Measurements from ENCODE around the gene EIF3A. TPM values are rescaled to one million over a fixed set of nuclear protein-coding genes. Genes with fewer than 3 reads are reported as not detected.
A peak's percentile ranks its signal among the peaks of the same experiment; 100 is the strongest.

EIF3A gene
- polyA plus RNA-seq, 3 donors = 18.8 to 49.1 (median 24.2) TPM

- Histone ChIP-seq H3K4me3 (replicated peaks in 1 of 3; ENCODE audit: low read depth in 2 of 3, low read length in 3 of 3) (no peak overlapping the region), H3K4me1 (ENCODE audit: control insufficient read depth in 1 of 2, insufficient read depth in 2 of 2, low read length in 2 of 2) (no peaks in the 10 kb centered on the region), H4K20me1 (ENCODE audit: insufficient read depth, low read length) (peaks cover 99% of the 10 kb centered on the region), H3K79me2 (ENCODE audit: insufficient read depth, low read length) (peaks cover 100% of the 10 kb centered on the region), H3K27ac (ENCODE audit: low read depth in 1 of 2, low read length in 2 of 2) (peak overlapping the region in 1 of 2 donors; percentile 28), H3K9me3 (replicated peaks in 1 of 2; ENCODE audit: control insufficient read depth in 1 of 2, insufficient read depth in 1 of 2, low read length in 2 of 2) (no peaks in the 10 kb centered on the region), H3K27me3 (ENCODE audit: control insufficient read depth in 2 of 2, insufficient read depth in 2 of 2, low read length in 2 of 2) (no peaks in the 10 kb centered on the region), H3K4me2 (replicated peaks; ENCODE audit: extremely low read depth, low read length, poor library complexity, severe bottlenecking) (no peak overlapping the region), H2AFZ (ENCODE audit: insufficient read depth, low read depth, low read length, poor library complexity, severe bottlenecking) (no peak overlapping the region), H3K36me3 (replicated peaks in 1 of 2; ENCODE audit: control insufficient read depth in 1 of 2, insufficient read depth in 2 of 2, low read length in 2 of 2) (peaks cover 98 to 100% of the 10 kb centered on the region in 2 donors), H3K9ac (ENCODE audit: insufficient read depth, low read length, poor library complexity, severe bottlenecking) (no peak overlapping the region)
- Mint-ChIP-seq H3K4me3 (no peak overlapping the region), H3K4me1 (peaks cover 4% of the 10 kb centered on the region), H3K27me3 (ENCODE audit: low read depth in 3 of 3) (no peaks in the 10 kb centered on the region), H3K36me3 (peaks cover 89 to 100% of the 10 kb centered on the region in 2 donors), H3K27ac (peak overlapping the region in 3 of 7 donors; percentile 15 to 77 (median 18)), H3K9me3 (no peaks in the 10 kb centered on the region)
- TF ChIP-seq CTCF (IDR thresholded peaks at IDR 0.05) = no peak
- no CpG with 5 or more reads among the region's 1 CpG for WGBS (ENCODE audit: insufficient coverage)
- intact Hi-C loops (cut with micrococcal nuclease) = no loop called here
- no peak for DNase-seq
These were observed 19.3 kb downstream of the EIF3A start for GRCh38 chr10:119061352-119061751.

- H3K4me1 Mint-ChIP-seq = peaks cover 4% of the 10 kb centered on the region
- peaks cover 99% of the 10 kb centered on the region in 2 donors for H3K36me3 ChIP-seq (replicated peaks in 1 of 2; ENCODE audit: control insufficient read depth in 1 of 2, insufficient read depth in 2 of 2, low read length in 2 of 2)
- no peak overlapping the region for H3K4me2 ChIP-seq (replicated peaks; ENCODE audit: extremely low read depth, low read length, poor library complexity, severe bottlenecking)
- no peaks in the 10 kb centered on the region for H3K9me3 ChIP-seq (replicated peaks in 1 of 2; ENCODE audit: control insufficient read depth in 1 of 2, insufficient read depth in 1 of 2, low read length in 2 of 2)
- H3K4me1 ChIP-seq (ENCODE audit: control insufficient read depth in 1 of 2, insufficient read depth in 2 of 2, low read length in 2 of 2) = no peaks in the 10 kb centered on the region
- H3K27ac Mint-ChIP-seq = no peak overlapping the region
- no peaks in the 10 kb centered on the region for H3K9me3 Mint-ChIP-seq
- TF ChIP-seq CTCF (IDR thresholded peaks at IDR 0.05) = no peak
- no peak overlapping the region for H3K4me3 ChIP-seq (replicated peaks in 1 of 3; ENCODE audit: low read depth in 2 of 3, low read length in 3 of 3)
- no peak overlapping the region for H3K27ac ChIP-seq (ENCODE audit: low read depth in 1 of 2, low read length in 2 of 2)
- peaks cover 89 to 97% of the 10 kb centered on the region in 2 donors for H3K36me3 Mint-ChIP-seq
- H3K9ac ChIP-seq (ENCODE audit: insufficient read depth, low read length, poor library complexity, severe bottlenecking) = no peak overlapping the region
- H3K27me3 ChIP-seq (ENCODE audit: control insufficient read depth in 2 of 2, insufficient read depth in 2 of 2, low read length in 2 of 2) = no peaks in the 10 kb centered on the region
- no peak overlapping the region for H3K4me3 Mint-ChIP-seq
- H2AFZ ChIP-seq (ENCODE audit: insufficient read depth, low read depth, low read length, poor library complexity, severe bottlenecking) = no peak overlapping the region
- H3K79me2 ChIP-seq (ENCODE audit: insufficient read depth, low read length) = peaks cover 100% of the 10 kb centered on the region
- H3K27me3 Mint-ChIP-seq (ENCODE audit: low read depth in 3 of 3) = no peaks in the 10 kb centered on the region
- intact Hi-C loops (cut with micrococcal nuclease) = no loop called here
- DNase-seq = no peak
- no CpG with 5 or more reads among the region's 1 CpG for WGBS (ENCODE audit: insufficient coverage)
- H4K20me1 ChIP-seq (ENCODE audit: insufficient read depth, low read length) = peaks cover 99% of the 10 kb centered on the region
These were observed 20.5 kb downstream of the EIF3A start for GRCh38 chr10:119060107-119060506.
